GM19463 (cell line): ENCODE results near the gene CSH2.
A peak's percentile ranks its signal among the peaks of the same experiment; 100 is the strongest.

Experiments
- ATAC-seq: cut with Tn5 transposase; IDR thresholded peaks from one replicate; pipeline ENCODE4 v1.9.1; 2021; ENCODE audit warnings: mild to moderate bottlenecking, moderate library complexity; ENCODE audit not compliant: unreplicated experiment

Gene CSH2

DNA sequence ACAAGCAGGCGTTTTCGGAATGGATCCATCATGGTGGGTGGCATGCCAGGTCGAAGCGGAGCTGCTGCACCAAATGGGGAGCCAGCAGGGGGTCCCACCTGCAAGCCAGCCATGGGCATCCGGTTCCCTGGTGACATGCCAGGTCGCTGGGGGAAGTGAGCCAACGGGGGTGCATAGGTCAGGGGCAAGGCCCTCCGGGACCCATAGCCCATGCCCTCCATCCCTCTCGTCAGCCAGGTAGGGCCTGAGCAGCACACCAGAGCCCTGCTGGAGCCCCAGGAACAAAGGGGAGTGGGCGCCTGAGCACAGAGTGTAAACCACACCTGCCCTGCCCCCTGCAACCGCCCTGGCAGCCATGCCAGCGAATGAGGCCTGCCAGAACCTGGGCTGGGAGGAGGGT lies 36.0 kb downstream of the CSH2 start:
- ATAC-seq, result no peak

GRCh38 chr17:63836811-63837210 lies 36.7 kb downstream of the CSH2 start:
- ATAC-seq, result no peak

- no peak for ATAC-seq
These were observed 38.2 kb downstream of the CSH2 start for GRCh38 chr17:63835167-63835720.

- peak; percentile 62 for ATAC-seq
These were observed 38.9 kb downstream of the CSH2 start for GRCh38 chr17:63834431-63835166.

DNA sequence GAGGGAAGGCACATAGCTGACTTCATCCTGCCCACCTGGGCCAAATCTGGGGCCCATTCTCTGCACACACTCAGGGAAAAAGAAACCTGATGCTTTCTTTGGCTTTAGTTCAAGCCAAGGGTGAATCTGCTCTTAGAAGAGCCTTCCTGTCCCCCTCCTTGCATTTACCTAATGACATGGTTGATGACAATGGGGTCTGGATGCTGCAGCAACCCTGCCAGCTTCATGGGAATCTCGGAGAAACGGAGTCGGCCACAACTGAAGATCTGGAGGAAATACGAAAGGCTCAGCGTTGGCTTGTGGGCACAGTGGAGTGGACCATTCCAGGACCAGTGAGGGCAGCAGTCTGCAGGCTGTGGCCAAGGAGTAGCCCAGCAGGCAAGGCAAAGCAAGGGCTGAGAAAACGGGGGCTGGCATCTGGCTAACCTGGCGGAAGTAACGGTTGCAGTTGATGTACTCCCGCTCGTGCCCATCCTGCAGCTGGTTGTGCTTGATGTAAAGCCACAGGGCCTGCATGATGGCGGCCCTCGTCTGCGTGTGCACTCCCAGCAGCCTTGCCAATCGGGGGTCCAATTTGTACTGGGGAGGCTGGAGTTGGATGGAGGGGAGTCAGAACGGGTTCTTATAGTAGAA lies 39.6 kb downstream of the CSH2 start:
- ATAC-seq, result no peak

DNA sequence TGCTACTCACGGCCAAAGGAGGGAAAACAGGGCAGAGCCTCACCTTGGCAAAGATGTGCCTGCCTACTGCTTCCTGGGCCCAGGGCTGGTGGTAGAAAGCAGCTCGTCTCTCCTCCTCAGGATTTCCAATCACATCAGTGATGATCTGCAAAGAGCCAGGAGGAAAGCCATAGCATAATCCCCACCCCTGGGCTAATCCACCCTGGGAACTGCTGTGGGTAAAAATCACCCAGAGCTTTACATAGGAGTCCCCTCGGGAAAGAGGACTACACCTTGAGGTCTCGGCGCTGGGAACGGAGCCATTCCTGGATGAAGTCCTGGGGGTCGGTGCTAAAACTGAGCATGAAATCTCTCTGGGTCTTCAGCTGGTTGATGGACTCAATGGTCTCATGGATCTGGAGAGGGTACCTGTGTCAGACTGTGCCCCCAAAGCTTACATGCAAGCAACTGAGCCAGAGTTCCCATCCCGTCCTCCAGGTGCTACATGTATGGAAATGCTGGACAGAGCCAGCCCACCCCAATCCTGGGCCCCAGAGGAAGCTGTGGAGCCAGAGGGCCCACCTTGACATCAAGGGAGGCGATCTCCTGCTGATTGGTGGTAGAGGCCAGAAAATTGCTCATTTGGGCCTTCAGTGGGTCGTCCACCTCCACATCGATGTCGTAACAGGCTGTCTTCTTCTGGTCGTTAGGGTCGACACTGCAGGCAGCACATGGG lies 40.3 kb downstream of the CSH2 start:
- ATAC-seq, result no peak

DNA sequence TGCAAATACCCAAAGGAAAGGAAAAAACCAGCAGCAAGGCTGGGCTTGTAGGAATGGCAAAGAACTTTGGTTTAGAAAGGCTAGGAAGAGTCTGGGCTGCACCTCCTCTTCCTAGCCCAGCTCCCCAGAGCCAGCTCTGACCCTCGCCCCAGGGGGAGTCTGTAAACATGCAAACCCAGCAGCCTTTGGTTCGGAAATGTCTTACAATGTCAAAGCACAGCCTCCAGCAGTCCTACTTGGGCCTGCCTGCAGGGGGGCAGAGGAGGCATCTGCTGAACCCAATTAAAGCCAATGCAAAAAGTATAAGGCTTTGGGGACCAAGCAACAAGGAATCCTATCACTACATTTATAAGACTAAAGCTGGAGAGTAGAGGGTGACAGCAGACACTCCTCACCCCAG lies 41.0 kb downstream of the CSH2 start:
- ATAC-seq, result no peak

GRCh38 chr17:63832014-63832413 lies 41.5 kb downstream of the CSH2 start:
- no peak for ATAC-seq

DNA sequence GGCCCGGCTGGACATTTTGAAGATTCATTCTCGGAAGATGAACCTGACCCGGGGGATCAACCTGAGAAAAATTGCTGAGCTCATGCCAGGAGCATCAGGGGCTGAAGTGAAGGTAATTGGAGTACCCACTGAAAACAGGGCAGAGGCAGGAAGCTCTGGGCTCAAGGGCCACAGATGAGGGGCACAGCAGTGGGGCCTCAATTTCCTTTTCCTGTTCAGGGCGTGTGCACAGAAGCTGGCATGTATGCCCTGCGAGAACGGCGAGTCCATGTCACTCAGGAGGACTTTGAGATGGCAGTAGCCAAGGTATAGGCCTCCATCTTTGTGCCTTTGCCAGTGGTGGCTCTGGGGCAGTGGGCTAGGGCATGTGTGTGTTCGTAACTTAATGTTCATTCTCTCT lies 42.0 kb downstream of the CSH2 start:
- ATAC-seq, result no peak

- ATAC-seq, result no peak
These were observed 42.5 kb downstream of the CSH2 start for GRCh38 chr17:63830904-63831491.

GRCh38 chr17:63830278-63830677 lies 43.2 kb downstream of the CSH2 start:
- no peak for ATAC-seq

- ATAC-seq, result no peak
These were observed 44.5 kb downstream of the CSH2 start for GRCh38 chr17:63828936-63829335.

DNA sequence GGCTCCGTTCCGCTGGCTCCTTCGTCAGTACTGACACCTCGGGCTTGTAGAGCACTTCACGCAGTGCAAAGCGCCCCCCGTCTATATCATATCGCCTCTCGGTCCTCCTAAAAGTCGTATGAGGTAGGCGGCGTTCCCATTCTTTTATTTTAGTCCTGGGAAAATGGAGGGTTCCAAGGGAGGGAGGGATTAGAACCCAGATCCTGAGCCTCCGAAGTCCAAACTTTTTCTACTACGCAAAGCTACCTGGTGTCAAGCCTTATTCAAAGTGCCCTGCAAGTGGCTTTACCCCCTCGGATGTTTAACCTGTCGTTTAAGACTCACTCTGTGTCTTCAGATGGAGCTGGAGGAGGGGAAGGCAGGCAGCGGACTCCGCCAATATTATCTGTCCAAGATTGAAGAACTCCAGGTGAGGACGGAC lies 45.7 kb downstream of the CSH2 start:
- no peak for ATAC-seq

DNA sequence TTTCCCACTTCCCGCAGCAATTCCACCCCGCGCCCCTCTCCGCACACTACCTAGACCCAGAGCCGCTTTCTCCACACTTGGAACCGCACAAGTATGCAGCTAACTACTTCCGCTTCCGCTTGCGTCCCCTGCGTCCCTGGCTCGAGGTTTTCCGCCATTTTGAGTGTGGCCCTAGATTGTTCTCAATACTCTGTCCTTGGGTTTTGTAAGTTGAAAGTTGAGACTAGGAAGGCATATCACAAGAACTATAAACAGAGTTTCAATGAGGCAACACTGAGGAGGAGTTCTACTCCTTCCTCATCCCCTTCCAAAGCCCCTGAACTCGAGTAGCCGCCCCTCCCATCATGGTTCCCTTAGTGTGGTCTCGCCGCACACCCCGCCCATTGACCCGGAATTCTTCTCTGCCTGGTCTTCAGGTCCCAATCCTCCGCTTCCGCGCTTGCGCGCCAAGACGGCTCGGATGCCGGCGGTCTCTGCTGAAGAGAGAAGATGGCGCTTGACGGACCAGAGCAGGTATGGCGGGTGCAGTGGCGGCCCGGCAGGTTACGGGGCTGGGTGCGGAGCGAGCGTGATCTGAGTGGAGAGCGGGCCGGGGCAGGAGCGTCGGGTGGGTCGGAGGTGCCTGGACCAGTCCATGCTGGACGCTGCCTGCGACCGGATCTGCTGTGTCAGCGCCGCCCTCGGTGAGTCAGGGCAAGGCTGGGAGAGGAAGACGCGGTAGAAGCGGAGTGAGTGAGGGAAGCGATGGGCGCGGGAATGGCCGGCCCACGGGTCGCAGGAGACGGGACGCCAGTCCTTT lies 46.3 kb downstream of the CSH2 start, which contains the start of the genes FTSJ3 and PSMC5:
Gene FTSJ3, minus strand, starts transcription at position 662 of the 799 bp plus-strand sequence. CDS start 761 bp downstream, outside the sequence.
Gene PSMC5, plus strand, starts transcription at position 430 of the 799 bp plus-strand sequence. Its CDS starts 60 bp downstream, at position 490.
- peak; percentile 89 for ATAC-seq

GRCh38 chr17:63826468-63827001 lies 46.9 kb downstream of the CSH2 start:
- no peak for ATAC-seq

GRCh38 chr17:63824362-63824761 lies 49.1 kb downstream of the CSH2 start:
- no peak for ATAC-seq

DNA sequence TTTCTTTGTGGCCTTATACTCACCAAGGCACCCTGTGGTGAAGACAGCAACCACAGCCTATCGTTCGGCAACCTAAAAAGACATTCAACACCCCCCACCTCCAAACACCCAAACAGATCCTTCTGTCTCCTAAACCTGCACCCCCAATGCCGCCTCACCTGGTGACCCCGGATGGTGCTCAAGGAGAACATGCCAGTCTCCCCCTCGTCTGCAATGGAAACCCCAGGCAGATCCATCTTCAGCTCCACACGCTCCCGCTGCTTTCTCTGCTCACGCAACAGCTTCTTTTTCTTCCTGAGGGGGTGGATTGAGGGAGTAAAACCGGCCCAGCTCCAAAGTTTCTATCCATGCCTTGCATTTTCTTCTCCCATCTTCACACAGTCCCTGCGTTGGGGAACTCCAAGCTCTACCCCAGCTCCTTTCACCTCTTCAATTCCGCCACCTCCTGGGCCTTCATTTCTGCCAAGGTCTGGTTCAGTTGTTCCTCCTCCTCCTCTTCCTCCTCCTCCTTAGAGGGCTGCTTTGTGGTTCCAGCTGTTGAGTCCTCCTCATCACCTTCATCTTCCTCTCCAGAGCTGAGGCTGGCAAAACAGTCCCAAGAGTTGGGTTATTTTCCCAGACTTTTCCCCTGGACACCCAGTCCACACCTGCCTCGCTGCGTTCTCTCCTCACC lies 49.7 kb downstream of the CSH2 start:
- no peak for ATAC-seq

- ATAC-seq, result no peak
These were observed 50.9 kb downstream of the CSH2 start for GRCh38 chr17:63822537-63822936.
